ENCODE data around the gene RCC2. TPM values are rescaled to one million over a fixed set of nuclear protein-coding genes. Genes with fewer than 3 reads are reported as not detected.

RCC2 gene
- total and polyA plus RNA-seq, 4 experiments from 2014 or later = 6.7 to 41.2 (median 28.4) TPM

GRCh38 chr1:17427696-17428660 is 11.5 kb downstream of the RCC2 start:
- peaks cover 0 to 2% (median 0%) of the 10 kb centered on the region in 8 donors for H3K9me3 Mint-ChIP-seq
- intact Hi-C loops (cut with micrococcal nuclease) = no loop called here
- H3K4me3 Mint-ChIP-seq = no peak overlapping the region
- Histone ChIP-seq H3K27ac (ENCODE audit: low read depth, low read length) (no peak overlapping the region), H3K9me3 (ENCODE audit: control insufficient read depth in 1 of 2, low read length in 2 of 2) (no peaks in the 10 kb centered on the region), H3K36me3 (ENCODE audit: insufficient read depth, low read length) (peaks cover 56% of the 10 kb centered on the region), H3K4me1 (ENCODE audit: insufficient read depth, low read length) (no peaks in the 10 kb centered on the region), H3K4me3 (ENCODE audit: low read length in 2 of 2) (no peak overlapping the region), H3K27me3 (ENCODE audit: insufficient read depth, low read length) (no peaks in the 10 kb centered on the region)
- peaks cover 33 to 69% of the 10 kb centered on the region in 2 donors for H3K36me3 Mint-ChIP-seq
- H3K4me1 Mint-ChIP-seq = peaks cover 8 to 24% (median 13%) of the 10 kb centered on the region in 4 donors
- ChIA-PET POLR2A (ENCODE audit: partially characterized antibody) (no interaction called here), CTCF (ENCODE audit: partially characterized antibody) (no interaction called here)
- H3K27ac Mint-ChIP-seq = peak overlapping the region in 4 of 7 donors; percentile 36 to 57 (median 44)
- DNase-seq = no peak
- no peaks in the 10 kb centered on the region for H3K27me3 Mint-ChIP-seq

- H3K4me1 ChIP-seq (ENCODE audit: insufficient read depth, low read length) = no peaks in the 10 kb centered on the region
- no peak overlapping the region for H3K27ac ChIP-seq (ENCODE audit: low read depth, low read length)
- intact Hi-C loops (cut with micrococcal nuclease) = no loop called here
- Mint-ChIP-seq H3K4me3 (no peak overlapping the region), H3K9me3 (no peaks in the 10 kb centered on the region), H3K27ac (peak overlapping the region in 3 of 7 donors; percentile 15 to 72 (median 56)), H3K36me3 (peaks cover 38 to 78% of the 10 kb centered on the region in 2 donors), H3K4me1 (peaks cover 5 to 14% (median 8%) of the 10 kb centered on the region in 4 donors), H3K27me3 (no peaks in the 10 kb centered on the region)
- H3K9me3 ChIP-seq (ENCODE audit: control insufficient read depth in 1 of 2, low read length in 2 of 2) = no peaks in the 10 kb centered on the region
- H3K4me3 ChIP-seq (ENCODE audit: low read length in 2 of 2) = no peak overlapping the region
- ChIA-PET CTCF (ENCODE audit: partially characterized antibody) (no interaction called here), POLR2A (ENCODE audit: partially characterized antibody) (no interaction called here)
- no peak for DNase-seq
- no peaks in the 10 kb centered on the region for H3K27me3 ChIP-seq (ENCODE audit: insufficient read depth, low read length)
- H3K36me3 ChIP-seq (ENCODE audit: insufficient read depth, low read length) = peaks cover 73% of the 10 kb centered on the region
Observed at GRCh38 chr1:17425806-17426600, 13.5 kb downstream of the RCC2 start.

DNA sequence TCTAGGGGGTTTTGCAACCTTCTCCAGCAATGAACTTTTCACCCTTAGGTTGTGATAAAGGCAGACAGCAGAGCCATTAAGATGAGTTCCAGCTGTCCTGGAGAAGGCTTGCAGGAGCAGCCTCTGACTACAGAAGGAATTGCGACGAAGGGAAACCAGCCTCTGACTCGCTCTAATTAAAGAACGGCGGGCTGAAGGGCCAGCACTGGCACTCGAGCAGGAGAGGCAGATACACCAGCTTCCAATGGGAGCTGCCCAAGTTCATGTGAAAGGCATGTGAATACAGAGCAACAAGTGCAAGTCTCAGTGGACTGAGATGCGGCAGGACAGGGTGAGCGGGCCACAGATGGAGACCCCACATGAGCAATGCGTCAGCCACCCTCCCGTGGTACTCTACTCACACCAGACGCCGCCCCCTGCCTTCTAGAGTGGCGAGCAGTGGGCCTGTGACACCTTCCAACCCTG is 15.7 kb downstream of the RCC2 start:
- ChIA-PET POLR2A (ENCODE audit: partially characterized antibody) (no interaction called here), CTCF (ENCODE audit: partially characterized antibody) (no interaction called here)
- no peak for DNase-seq
- H3K27ac Mint-ChIP-seq = peak overlapping the region in 3 of 7 donors; percentile 11 to 69 (median 65)
- H3K4me1 ChIP-seq (ENCODE audit: insufficient read depth, low read length) = no peaks in the 10 kb centered on the region
- H3K27ac ChIP-seq (ENCODE audit: low read depth, low read length) = no peak overlapping the region
- no peak overlapping the region for H3K4me3 ChIP-seq (ENCODE audit: low read length in 2 of 2)
- H3K27me3 ChIP-seq (ENCODE audit: insufficient read depth, low read length) = no peaks in the 10 kb centered on the region
- no peaks in the 10 kb centered on the region for H3K9me3 Mint-ChIP-seq
- no peak overlapping the region for H3K4me3 Mint-ChIP-seq
- peaks cover 58 to 84% of the 10 kb centered on the region in 2 donors for H3K36me3 Mint-ChIP-seq
- H3K27me3 Mint-ChIP-seq = no peaks in the 10 kb centered on the region
- H3K36me3 ChIP-seq (ENCODE audit: insufficient read depth, low read length) = peaks cover 79% of the 10 kb centered on the region
- H3K9me3 ChIP-seq (ENCODE audit: control insufficient read depth in 1 of 2, low read length in 2 of 2) = no peaks in the 10 kb centered on the region
- intact Hi-C loops (cut with micrococcal nuclease) = loop anchor here (5.0 kb wide), 1 partner anchor 68 kb away; no protein-coding TSS in a partner anchor
- H3K4me1 Mint-ChIP-seq = peaks cover 4 to 12% (median 6%) of the 10 kb centered on the region in 4 donors

GRCh38 chr1:17422461-17422860 is 17.0 kb downstream of the RCC2 start:
- intact Hi-C loops (cut with micrococcal nuclease) = loop anchor here (5.0 kb wide), 1 partner anchor 70 kb away; no protein-coding TSS in a partner anchor
- H3K27ac Mint-ChIP-seq = peak overlapping the region in 2 of 7 donors; percentile 70 to 77
- H3K4me3 Mint-ChIP-seq = no peak overlapping the region
- DNase-seq = no peak
- peaks cover 57 to 84% of the 10 kb centered on the region in 2 donors for H3K36me3 Mint-ChIP-seq
- H3K27me3 Mint-ChIP-seq = no peaks in the 10 kb centered on the region
- H3K9me3 ChIP-seq (ENCODE audit: control insufficient read depth in 1 of 2, low read length in 2 of 2) = no peaks in the 10 kb centered on the region
- H3K36me3 ChIP-seq (ENCODE audit: insufficient read depth, low read length) = peaks cover 73% of the 10 kb centered on the region
- POLR2A ChIA-PET (ENCODE audit: partially characterized antibody) = no interaction called here
- H3K27ac ChIP-seq (ENCODE audit: low read depth, low read length) = no peak overlapping the region
- H3K4me1 Mint-ChIP-seq = peaks cover 2 to 12% (median 6%) of the 10 kb centered on the region in 4 donors
- H3K4me1 ChIP-seq (ENCODE audit: insufficient read depth, low read length) = no peaks in the 10 kb centered on the region
- H3K9me3 Mint-ChIP-seq = no peaks in the 10 kb centered on the region
- CTCF ChIA-PET (ENCODE audit: partially characterized antibody) = no interaction called here
- no peaks in the 10 kb centered on the region for H3K27me3 ChIP-seq (ENCODE audit: insufficient read depth, low read length)
- H3K4me3 ChIP-seq (ENCODE audit: low read length in 2 of 2) = no peak overlapping the region

GRCh38 chr1:17420391-17420918 is 19.0 kb downstream of the RCC2 start:
- Histone ChIP-seq H3K27me3 (ENCODE audit: insufficient read depth, low read length) (no peaks in the 10 kb centered on the region), H3K4me3 (ENCODE audit: low read length in 2 of 2) (no peak overlapping the region), H3K36me3 (ENCODE audit: insufficient read depth, low read length) (peaks cover 73% of the 10 kb centered on the region), H3K27ac (ENCODE audit: low read depth, low read length) (no peak overlapping the region), H3K9me3 (ENCODE audit: control insufficient read depth in 1 of 2, low read length in 2 of 2) (no peaks in the 10 kb centered on the region), H3K4me1 (ENCODE audit: insufficient read depth, low read length) (no peaks in the 10 kb centered on the region)
- POLR2A ChIA-PET (ENCODE audit: partially characterized antibody) = no interaction called here
- Mint-ChIP-seq H3K27ac (peak overlapping the region in 1 of 7 donors; percentile 35), H3K4me1 (peaks cover 0 to 12% (median 3%) of the 10 kb centered on the region in 4 donors), H3K36me3 (peaks cover 64 to 86% of the 10 kb centered on the region in 2 donors), H3K9me3 (no peaks in the 10 kb centered on the region), H3K27me3 (no peaks in the 10 kb centered on the region), H3K4me3 (no peak overlapping the region)
- CTCF ChIA-PET (ENCODE audit: partially characterized antibody) = interaction anchor here (1.0 to 1.4 kb wide), 2 partner anchors 72 to 186 kb away, joined by 4 to 7 read pairs; no protein-coding TSS in a partner anchor
- intact Hi-C loops (cut with micrococcal nuclease) = loop anchor here (2.0 to 5.0 kb wide), 2 partner anchors 18 to 72 kb away; partner anchors contain the start of gene RCC2
- no peak for DNase-seq

DNA sequence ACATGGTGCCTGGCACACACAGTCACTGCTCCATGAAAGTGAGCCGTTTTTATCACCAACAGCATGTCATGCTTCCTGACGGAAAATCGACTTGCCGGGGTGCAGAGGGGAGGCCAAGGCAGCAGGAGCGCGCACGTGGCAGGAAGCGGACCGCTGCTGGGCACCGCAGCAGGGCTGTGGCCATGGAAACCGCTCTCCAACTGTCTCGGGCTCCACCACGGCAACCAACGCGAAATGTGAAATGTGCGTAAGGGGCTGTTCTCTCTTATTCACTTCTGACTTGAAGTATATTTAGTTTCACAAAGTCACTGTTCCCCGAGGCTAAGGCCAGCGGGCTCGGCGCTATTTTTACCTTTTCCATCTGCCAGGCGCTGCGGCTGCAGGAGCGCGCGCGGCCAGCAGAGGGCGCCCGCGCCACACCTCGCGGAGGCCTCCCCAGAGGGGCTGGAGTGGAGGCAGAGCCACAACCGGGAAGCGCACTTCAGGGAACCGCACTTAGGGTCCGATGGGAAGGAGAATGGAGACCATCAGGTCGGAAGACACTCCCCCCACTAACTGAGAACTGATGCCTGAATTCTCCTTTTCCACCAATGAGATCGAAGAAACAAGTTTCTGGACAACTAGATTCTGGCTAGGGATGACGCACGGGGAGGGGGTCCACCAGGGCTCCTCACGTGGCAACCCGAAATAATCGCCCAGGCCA is 19.7 kb downstream of the RCC2 start:
- intact Hi-C loops (cut with micrococcal nuclease) = loop anchor here (2.0 to 5.0 kb wide), 2 partner anchors 19 to 73 kb away; partner anchors contain the start of gene RCC2
- H3K4me3 ChIP-seq (ENCODE audit: low read length in 2 of 2) = no peak overlapping the region
- Mint-ChIP-seq H3K4me3 (no peak overlapping the region), H3K4me1 (peaks cover 0 to 10% (median 3%) of the 10 kb centered on the region in 4 donors), H3K9me3 (no peaks in the 10 kb centered on the region), H3K36me3 (peaks cover 64 to 84% of the 10 kb centered on the region in 2 donors), H3K27me3 (no peaks in the 10 kb centered on the region), H3K27ac (peak overlapping the region in 4 of 7 donors; percentile 8 to 85 (median 46))
- peaks cover 72% of the 10 kb centered on the region for H3K36me3 ChIP-seq (ENCODE audit: insufficient read depth, low read length)
- H3K4me1 ChIP-seq (ENCODE audit: insufficient read depth, low read length) = no peaks in the 10 kb centered on the region
- DNase-seq = peak in 4 of 5 donors; percentile 57 to 70 (median 60)
- POLR2A ChIA-PET (ENCODE audit: partially characterized antibody) = no interaction called here
- no peak overlapping the region for H3K27ac ChIP-seq (ENCODE audit: low read depth, low read length)
- CTCF ChIA-PET (ENCODE audit: partially characterized antibody) = interaction anchor here (0.9 to 1.5 kb wide), 10 partner anchors 9 to 253 kb away, joined by 3 to 8 read pairs (median 4); partner anchors contain the start of gene RCC2
- H3K27me3 ChIP-seq (ENCODE audit: insufficient read depth, low read length) = no peaks in the 10 kb centered on the region
- no peaks in the 10 kb centered on the region for H3K9me3 ChIP-seq (ENCODE audit: control insufficient read depth in 1 of 2, low read length in 2 of 2)

Data from CD4-positive, alpha-beta memory T cell (primary cell).